COLO829 (cell line): ENCODE data around the gene AMPH.
"Not testable (repeated sequence)": the region's sequence is repeated elsewhere in the genome, so short reads cannot be mapped to it uniquely, and the experiment has no call there.

Experiments used
- DNase-seq: peaks from one replicate; pipeline ENCODE4 v3.0.0; 2012; ENCODE audit warnings: low spot score

The AMPH gene

DNA sequence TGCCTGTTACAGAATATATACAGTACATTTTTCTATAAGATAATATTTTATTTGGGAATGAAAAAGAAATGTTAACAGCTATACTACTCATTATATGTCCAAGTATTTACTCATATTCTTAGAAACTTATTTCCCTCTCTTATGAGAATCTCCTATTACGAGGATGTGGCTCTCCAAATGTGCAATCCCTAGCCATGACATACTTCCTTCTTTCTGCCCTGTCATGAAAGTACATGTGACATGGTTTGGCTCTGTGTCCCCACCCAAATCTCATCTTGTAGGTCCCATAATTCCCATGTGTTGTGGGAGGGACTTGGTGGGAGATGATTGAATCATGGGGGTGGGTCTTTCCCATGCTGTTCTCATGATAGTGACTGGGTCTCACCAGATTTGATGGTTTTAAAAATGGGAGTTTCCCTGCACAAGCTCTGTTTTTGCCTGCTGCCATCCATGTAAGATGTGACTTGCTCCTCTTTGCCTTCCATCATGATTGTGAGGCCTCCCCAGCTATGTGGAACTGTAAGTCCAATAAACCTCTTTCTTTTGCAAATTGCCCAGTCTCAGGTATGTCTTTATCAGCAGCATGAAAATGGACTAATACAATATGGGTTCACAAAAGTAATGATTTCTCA is 235.1 kb downstream of the AMPH start:
- not testable (repeated sequence) for DNase-seq

DNA sequence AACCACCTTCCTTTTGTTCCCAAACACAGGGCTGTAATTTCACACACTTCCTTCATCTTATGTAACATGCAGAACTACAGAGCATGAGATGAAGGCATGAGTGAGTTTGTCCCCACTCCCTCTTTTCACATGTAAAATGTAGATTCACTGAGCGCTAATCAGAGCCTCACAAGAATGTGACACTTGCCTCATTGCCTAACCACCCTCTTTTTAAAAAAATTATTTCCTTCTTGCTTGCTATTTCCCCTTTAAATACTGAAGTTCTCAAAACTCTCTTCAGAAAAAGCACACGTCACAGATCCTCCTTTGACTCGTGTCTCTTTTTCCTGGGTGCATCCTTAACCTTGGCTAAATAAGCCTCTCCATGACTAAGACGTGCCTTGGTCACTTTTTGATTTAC is 236.5 kb downstream of the AMPH start:
- no peak for DNase-seq

DNA sequence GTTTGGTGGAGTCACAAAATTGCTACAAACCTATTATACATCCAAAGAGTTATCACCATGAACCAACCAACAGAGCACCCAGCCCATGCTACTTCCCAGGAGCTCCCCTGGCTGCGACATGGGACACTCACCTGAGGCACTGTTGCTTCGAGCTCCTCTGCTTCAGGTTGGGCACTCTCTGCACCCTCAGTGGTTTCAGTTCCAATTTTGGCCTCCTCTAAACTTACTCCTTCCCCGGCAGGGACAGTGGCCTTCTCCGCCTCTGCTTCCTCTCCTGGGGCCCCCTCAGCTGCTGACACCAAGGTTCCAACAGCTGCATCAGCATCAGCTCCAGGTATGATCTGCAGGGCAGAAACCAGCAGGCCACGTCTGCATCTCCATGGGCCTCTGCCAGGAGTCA is 237.3 kb downstream of the AMPH start:
- DNase-seq, result no peak

DNA sequence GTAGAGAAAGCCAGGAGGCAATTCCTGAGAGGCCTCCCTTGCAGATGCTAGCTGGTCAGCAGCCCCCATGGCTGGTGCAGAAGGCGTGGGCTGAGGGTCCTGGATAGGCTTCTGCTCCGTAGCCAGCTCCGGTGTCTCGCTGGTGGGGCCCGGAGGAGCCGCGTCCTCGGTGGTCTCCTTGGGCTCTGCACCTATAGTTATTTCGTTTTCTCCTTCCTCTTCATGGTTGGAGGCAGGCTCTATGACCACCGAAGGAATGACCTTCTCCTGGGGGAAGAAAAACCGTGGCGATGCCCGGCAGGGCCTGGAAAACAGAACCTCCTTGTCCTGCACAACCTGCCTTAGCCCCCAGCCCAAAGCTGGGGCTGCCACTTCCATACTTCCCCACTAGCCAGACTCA is 239.4 kb downstream of the AMPH start:
- DNase-seq, result no peak

DNA sequence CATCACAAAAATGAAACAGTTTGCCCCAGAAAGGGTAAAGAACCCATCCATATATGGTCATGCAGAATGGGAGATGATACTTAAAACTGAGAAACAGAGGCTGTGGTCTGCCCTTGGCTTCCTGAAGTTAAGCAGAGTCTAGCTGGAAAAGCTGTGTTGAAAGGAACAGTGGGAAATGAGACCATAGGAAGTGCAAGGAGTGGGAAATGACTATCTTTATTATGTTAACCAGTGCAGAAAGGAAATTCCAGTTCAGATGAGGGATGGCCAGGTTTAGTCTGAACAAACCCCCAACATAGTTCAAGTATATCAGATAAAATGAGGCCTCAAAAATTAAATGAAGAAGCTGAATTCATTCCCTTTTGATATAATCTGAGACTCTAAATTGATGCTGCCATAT is 245.5 kb downstream of the AMPH start:
- DNase-seq, result no peak

DNA sequence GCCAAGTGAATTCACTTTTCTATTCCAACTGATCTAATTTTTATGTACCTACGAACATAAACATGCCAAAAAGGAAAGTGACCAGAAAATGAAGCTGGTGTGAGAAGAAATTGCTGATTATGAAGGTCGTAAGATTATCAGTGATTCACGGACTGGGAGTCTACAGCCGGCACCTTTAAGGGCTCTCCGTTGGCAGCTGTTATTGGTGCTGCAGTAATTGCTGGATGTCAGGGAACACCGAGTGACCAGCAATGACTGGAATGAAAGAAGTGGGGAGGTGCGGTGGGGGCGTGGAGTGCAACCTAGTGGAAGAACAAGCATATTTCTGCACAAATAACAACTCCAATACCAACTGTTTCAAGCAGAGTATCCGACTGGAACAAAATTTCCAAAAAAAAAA is 247.9 kb downstream of the AMPH start:
- no peak for DNase-seq

DNA sequence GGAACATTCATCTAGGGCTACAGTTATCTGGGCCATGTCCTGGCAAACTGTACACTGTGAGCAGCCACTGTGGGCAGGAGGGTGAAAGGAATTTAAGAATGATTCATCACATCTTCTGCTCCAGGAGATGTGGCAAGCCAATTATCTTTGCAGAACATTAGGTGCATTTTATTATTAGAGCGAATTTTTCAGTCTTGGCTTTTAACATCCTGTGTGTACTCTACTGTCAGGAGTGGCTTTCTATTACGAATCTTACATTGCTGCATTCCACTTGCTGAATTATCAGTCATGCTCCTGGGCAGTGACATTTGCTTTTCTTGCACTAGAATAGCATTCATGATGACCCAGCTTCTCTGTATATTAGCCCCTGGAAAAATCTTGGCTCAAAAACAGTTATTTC is 248.5 kb downstream of the AMPH start:
- peak; percentile 49 for DNase-seq

DNA sequence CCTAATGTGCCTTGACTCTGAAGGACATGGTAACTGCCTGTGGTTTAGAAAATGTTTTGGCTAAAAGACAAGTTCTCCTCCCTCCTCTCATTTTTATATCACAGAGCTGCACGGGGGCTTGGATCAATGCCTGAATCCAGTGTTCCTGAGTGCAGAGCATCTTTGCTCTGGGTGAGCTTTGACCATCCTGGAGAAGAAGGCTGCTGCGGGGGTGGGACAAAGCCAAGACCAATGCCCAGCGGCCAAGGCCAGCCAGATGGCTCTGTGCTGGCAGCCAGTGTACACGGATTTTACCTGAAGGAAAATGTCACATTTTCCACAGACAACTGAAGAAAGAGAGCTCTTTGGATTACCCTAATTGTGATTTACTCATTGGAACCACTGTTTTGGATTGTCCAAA is 255.7 kb downstream of the AMPH start:
- no peak for DNase-seq

DNA sequence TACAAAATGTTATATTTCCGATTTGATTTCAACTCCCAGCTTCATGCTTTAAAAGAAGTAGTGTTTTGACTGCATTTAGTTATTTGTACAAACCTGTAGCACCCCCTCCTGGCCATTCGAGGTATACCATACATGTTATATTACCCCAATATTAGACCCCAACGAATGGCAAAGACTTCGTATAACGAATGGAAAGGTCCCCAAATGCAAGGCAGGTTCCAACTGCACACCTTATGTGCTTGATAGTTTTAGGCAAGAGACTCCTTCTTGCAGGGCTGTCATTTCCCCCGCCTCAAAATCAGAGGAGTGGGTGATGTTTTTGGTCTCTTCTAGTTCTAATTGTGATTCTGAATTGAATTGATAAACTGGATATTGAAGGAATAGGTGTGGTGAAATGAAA is 256.7 kb downstream of the AMPH start:
- DNase-seq, result peak; percentile 61

DNA sequence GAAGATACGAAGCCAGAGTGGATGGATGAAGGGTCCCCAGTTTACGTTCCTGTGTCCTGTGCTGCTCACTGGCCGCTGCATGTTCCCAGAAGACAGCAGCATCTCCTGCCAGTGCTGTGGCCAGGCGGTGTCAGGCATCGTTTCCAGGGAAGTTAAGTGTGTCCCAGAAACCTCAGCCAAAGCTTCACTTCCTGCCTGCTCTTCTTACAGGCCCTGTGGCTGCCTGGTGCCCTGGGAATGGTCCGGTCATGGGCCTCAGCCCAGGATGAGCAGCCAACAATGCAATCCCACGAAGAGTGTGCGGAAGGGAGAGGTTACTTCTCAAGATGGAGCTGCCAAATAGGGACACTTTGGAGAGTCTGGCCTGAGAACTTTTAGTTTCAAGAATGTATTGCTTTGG is 258.0 kb downstream of the AMPH start:
- DNase-seq, result no peak

DNA sequence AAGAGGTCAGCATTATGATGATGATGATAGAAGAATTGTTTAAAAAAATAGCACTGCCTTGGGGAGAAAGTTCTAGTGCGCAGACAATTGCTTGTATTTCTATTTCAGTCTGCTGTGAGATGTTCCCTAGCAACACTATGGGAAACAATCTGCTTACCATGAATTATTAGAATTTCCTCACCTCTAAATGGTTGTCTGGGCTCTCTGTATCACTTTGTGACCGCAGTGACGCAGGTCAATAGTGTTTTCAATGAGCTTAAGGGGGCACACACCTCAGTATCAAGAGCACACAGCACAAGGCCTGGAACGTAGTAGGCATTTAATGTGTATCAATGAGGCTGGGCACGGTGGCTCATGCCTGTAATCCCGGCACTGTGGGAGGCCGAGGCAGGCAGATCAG is 258.9 kb downstream of the AMPH start:
- no peak for DNase-seq

DNA sequence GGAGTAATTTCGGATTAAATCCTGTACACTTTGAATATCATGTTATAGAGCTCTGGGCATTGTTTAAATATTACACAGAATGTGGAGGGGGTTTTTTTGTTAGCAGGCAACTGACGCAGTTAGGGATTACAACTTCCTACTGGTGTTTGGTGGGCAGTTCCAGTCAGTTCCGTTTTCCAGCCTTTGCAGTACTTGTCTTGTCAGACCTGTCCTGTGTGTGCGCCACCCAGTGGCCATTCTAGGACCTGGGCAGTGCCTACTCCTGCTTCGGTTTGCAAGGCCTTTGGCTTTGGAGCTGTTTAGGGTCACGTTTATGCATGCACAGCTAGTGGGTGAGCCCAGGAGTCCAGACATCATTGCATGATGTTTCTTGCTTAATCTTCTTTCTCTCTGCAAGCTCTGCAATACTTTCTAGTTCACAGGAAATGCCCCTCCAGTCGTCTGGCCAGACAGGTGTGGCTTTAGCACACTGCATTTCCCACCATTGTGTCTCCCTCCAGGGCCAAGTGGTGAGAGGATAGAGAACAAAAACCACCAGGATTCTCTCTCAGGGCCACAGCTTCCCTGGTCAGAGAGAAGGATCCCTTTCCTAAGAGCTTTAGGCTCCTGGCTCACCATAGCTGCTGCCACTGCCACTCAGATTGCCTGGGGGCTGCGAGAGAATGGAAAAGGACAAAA is 261.2 kb downstream of the AMPH start:
- DNase-seq, result peak; percentile 90

DNA sequence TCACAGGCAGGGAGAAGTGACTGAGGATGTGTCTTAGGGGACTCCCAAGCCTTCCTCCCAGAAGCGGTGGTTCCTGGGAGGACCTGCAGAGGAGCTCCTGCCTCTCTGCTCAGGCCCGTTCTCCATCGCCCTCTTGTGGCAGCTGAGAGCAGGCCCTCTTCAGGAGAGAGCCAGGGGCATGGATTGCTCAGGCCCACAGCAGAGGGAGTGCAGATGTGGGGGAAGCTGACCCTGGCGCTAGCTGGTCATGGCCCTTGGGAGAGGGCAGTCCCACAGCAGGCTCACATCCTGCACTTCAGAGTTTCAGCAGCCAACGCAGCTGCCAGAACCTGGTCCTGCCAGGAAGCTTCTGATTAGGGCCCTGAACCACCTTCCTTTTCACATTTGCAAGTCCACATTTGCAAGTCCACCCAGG is 263.0 kb downstream of the AMPH start:
- peak; percentile 75 for DNase-seq

DNA sequence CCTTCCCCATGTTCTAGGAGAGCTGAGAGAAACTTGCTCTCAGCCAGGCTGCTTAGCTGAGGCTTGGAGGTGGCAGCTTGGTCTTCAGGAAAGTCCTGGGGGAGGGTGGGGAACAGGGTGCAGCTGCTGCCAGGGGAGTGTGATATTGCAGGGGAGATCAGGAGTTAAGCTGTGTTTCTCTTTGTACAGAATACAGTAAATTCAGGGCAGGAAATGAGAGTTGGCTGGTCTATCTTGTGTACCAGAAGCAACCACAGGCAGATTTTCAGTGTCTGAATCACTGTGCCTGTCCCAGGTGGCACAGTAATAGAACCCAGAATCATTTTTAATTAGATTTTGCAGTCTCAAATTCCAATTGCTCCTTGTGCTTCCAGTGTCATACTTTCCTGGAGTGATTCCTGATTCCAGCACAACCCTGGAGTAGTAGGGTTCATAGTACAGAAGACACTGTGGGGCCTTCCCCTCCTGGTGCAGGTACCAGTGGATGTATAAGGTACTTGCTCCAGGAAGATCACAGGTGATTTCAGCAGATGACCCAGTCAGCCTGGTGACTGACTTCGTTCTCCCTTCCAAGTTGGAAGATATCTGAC is 263.8 kb downstream of the AMPH start:
- DNase-seq, result no peak

DNA sequence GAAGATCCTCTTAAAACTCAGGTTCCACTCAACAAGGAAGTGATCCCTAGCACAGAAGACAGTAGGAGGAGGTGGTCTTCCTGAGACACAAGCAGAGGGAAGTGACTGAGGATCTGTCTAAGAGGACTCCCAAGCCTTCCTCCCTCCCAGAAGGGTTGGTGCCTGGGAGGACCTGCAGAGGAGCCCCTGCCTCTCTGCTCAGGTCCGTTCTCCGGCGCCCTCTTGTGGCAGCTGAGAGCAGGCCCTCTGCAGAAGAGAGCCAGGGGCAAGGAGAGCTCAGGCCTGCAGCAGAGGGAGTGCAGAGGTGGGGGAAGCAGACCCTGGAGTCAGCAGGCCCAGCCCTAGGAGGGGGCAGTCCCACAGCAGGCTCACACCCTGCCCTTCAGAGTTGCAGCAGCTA is 267.8 kb downstream of the AMPH start:
- not testable (repeated sequence) for DNase-seq

DNA sequence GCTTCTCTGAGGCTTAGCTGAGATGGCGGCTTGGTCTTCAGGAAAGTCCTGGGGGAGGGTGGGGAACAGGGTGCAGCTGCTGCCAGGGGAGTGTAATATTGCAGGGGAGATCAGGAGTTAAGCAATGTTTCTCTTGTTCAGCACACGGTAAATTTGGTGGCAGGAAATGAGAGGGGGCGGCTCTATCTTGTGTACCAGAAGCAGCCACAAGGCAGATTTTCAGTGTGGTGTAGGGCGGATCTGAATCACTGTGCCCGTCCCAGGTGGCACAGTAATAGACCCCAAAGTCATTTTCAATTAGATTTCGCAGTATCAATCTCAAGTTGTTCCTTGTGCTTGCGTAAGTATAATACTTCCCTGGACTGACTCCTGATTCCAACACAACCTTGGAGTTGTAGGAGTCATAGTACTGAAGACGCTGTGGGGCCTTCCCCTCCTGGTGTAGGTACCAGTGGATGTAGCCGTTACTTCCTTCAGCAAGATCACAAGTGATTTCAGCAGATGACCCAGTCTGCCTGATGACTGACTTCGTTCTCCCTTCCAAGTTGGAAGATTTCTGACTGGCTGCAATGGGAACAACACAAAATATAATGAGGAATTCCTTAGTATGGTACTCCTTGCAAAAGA is 268.4 kb downstream of the AMPH start:
- DNase-seq, result not testable (repeated sequence)

DNA sequence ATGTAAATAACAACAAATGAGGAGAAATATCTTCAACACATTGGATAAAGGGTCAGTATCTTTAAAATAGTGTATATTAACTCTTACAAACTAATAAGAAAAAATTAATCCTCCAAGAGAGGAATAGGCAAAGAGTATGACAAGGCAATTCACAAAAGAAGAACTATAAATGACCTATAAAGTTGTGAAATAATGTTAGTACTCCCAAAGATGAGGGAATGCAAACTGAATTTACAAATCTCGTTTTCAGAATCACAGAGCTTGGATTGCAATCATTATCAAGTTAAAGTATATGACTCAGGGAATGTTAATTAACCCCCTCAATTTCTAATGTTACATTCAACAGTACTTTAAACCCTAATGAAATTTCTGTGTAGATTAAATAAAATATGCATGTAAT is 270.4 kb downstream of the AMPH start:
- no peak for DNase-seq

DNA sequence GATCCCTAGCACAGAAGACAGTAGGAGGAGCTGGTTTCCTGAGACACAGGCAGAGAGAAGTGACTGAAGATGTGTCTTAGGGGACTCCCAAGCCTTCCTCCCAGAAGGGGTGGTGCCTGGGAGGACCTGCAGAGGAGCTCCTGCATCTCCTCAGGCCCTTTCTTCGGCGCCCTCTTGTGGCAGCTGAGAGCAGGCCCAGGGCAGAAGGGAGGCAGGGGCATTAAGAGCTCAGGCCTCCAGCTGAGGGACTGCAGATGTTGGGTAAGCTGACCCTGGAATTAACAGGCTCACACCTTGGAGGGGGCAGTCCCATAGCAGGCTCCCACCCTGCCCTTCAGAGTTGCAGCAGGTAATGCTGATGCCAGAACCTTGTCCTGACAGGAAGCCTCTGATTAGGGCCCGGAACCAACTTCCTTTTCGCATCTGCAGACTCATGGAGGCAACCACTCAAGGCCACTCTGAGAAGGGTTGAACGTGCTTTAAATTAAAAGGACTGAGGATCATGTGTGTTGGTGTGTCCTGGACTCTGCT is 272.0 kb downstream of the AMPH start:
- DNase-seq, result not testable (repeated sequence)

DNA sequence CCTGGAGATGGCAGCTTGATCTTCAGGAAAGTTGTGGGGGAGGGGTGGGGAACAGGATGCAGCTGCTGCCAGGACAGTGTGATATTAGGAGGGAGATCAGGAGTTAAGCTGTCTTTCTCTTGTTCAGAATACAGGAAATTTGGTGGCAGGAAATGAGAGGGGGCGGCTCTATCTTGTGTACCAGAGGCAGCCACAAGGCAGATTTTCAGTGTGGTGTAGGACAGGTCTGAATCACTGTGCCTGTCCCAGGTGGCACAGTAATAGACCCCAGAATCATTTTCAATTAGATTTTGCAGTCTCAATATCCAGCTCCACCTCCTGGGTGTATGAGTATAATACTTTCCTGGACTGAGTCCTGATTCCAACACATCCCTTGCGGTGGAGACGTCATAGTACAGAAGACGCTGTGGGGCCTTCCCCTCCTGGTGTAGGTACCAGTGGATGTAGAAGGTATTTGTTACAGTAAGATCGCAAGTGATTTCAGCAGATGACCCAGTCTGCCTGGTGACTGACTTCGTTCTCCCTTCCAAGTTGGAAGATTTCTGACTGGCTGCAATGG is 272.8 kb downstream of the AMPH start:
- not testable (repeated sequence) for DNase-seq

DNA sequence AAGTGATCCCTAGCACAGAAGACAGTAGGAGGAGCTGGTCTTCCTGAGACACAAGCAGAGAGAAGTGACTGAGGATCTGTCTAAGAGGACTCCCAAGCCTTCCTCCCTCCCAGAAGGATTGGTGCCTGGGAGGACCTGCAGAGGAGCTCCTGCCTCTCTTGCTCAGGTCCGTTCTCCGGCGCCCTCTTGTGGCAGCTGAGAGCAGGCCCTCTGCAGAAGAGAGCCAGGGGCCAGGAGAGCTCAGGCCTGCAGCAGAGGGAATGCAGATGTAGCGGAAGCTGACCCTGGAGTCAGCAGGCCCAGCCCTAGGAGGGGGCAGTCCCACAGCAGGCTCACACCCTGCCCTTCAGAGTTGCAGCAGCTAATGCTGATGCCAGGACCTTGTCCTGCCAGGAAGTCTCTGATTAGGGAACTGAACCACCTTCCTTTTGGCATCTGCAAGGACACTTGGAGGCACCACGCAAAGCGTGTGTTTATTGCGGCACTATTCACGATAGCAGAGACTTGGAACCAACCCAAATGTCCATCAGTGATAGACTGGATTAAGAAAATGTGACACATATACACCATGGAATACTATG is 276.8 kb downstream of the AMPH start:
- peak; percentile 36 for DNase-seq

DNA sequence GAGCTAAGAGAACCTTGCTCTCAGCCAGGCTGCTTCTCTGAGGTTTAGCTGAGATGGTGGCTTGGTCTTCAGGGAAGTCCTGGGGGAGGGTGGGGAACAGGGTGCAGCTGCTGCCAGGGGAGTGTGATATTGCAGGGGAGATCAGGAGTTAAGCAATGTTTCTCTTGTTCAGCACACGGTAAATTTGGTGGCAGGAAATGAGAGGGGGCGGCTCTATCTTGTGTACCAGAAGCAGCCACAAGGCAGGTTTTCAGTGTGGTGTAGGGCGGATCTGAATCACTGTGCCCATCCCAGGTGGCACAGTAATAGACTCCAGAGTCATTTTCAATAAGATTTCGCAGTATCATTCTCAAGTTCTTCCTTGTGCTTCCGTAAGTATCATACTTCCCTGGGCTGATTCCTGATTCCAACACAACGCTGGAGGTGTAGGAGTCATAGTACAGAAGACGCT is 277.7 kb downstream of the AMPH start:
- DNase-seq, result not testable (repeated sequence)

DNA sequence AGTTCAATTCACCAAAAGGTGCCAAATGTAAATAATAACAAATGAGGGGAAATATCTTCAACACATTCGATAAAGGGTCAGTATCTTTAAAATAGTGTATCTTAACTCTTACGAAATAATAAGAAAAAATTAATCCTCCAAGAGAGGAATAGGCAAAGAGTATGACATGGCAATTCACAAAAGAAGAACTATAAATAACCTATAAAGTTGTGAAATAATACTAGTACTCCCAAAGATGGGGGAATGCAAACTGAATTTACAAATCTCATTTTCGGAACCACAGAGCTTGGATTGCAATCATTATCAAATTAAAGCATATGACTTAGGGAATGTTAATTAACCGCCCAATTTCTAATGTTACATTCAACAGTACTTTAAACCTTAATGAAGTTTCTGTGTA is 279.6 kb downstream of the AMPH start:
- DNase-seq, result no peak
